NT2/D1 (cell line): ENCODE data around the gene ABHD10.

Source experiments
- DNase-seq: peaks from one replicate; pipeline ENCODE4 v3.0.0-alpha.2; 2011; ENCODE audit warnings: low read depth, low spot score
- H3K27me3 ChIP-seq: 2 replicates; pipeline ENCODE4 v1.6.0; 2011; ENCODE audit warnings: mild to moderate bottlenecking; ENCODE audit not compliant: insufficient read length, insufficient read depth
- H3K36me3 ChIP-seq: 2 replicates; pipeline ENCODE4 v1.6.1; 2011; ENCODE audit warnings: mild to moderate bottlenecking, low read length, mixed read lengths; ENCODE audit not compliant: insufficient read depth, insufficient read length
- H3K4me1 ChIP-seq: 2 replicates; pipeline ENCODE4 v1.5.1; 2011; ENCODE audit not compliant: insufficient read depth, insufficient read length
- H3K4me3 ChIP-seq: 2 replicates; pipeline ENCODE4 v1.5.1; 2011; ENCODE audit warnings: low read depth; ENCODE audit not compliant: insufficient read length
- H3K9ac ChIP-seq: 2 replicates; pipeline ENCODE4 v1.6.0; 2011; ENCODE audit warnings: low read depth; ENCODE audit not compliant: insufficient read length
- H3K9me3 ChIP-seq: 2 replicates; pipeline ENCODE4 v1.5.1; 2011; ENCODE audit warnings: mild to moderate bottlenecking, low read length; ENCODE audit not compliant: insufficient read depth
- SUZ12 ChIP-seq: IDR thresholded peaks from 2 replicates; pipeline ENCODE4 v1.6.1; 2011; ENCODE audit not compliant: insufficient read length, insufficient read depth; ENCODE audit errors: extremely low read depth
- YY1 ChIP-seq: IDR thresholded peaks from 2 replicates; pipeline ENCODE4 v1.6.1; 2011; ENCODE audit not compliant: insufficient read length, insufficient read depth
- ZNF274 ChIP-seq: IDR thresholded peaks from 2 replicates; pipeline ENCODE4 v1.6.1; 2011; ENCODE audit warnings: mild to moderate bottlenecking, low read depth, low read length

The ABHD10 gene

DNA sequence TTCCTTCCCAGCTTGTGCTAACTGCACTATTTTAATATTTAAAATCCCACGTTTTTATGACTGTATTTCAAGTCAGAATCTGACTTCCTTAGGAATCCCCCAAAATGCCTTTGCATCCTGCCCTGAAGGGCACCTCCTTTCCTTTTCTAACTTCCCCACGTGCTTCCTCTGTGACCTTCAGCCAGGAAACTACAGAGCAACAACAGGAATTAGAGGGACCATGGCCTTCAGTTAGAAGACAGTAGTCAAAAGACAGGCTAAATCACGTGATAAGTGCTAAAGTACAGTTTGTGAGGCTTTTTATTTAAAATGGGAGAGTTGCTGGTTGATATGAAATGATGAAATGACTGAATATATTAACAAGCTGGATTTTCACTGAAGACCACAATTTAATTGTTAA lies 11.8 kb upstream of the ABHD10 start:
- Histone ChIP-seq H3K9me3 (no peaks in the 10 kb centered on the region), H3K4me1 (no peaks in the 10 kb centered on the region), H3K36me3 (peaks cover 38% of the 10 kb centered on the region), H3K27me3 (no peaks in the 10 kb centered on the region), H3K4me3 (no peak overlapping the region), H3K9ac (no peak overlapping the region)
- no peak for DNase-seq
- TF ChIP-seq ZNF274 = no peak
- TF ChIP-seq YY1 = no peak
- no peak for TF ChIP-seq SUZ12

DNA sequence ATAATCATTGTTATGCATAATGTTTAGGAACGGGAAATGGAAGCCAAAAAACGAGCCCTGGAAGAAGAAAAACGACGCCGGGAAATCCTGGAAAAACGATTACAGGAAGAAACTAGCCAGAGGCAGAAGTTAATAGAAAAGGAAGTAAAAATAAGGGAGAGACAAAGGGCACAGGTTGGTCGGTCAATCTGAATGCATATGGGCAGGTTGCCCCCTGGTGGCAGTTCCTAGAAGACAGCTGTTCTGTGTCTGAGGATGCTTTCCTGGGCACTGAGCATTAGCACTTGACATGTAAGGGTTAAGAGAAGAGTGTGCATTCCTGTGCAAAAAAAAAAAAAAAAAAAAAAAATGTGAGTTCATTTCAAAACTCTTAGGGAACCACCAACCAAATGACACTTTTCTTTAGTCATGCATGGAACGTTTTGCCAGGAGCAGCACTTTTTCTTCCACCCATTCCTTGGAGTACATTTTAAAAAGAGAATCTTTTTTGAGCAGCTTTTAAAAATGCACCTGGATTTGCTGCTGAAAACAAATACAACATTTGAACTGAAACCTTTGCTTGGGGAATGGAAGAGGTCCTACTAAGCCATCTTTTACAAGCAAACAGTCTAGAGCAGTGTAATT lies 11.1 kb upstream of the ABHD10 start:
- DNase-seq = peak; percentile 68
- Histone ChIP-seq H3K4me1 (no peaks in the 10 kb centered on the region), H3K9ac (no peak overlapping the region), H3K36me3 (peaks cover 33% of the 10 kb centered on the region), H3K4me3 (no peak overlapping the region), H3K9me3 (no peaks in the 10 kb centered on the region), H3K27me3 (no peaks in the 10 kb centered on the region)
- TF ChIP-seq YY1 = no peak
- no peak for TF ChIP-seq SUZ12
- TF ChIP-seq ZNF274 = no peak

DNA sequence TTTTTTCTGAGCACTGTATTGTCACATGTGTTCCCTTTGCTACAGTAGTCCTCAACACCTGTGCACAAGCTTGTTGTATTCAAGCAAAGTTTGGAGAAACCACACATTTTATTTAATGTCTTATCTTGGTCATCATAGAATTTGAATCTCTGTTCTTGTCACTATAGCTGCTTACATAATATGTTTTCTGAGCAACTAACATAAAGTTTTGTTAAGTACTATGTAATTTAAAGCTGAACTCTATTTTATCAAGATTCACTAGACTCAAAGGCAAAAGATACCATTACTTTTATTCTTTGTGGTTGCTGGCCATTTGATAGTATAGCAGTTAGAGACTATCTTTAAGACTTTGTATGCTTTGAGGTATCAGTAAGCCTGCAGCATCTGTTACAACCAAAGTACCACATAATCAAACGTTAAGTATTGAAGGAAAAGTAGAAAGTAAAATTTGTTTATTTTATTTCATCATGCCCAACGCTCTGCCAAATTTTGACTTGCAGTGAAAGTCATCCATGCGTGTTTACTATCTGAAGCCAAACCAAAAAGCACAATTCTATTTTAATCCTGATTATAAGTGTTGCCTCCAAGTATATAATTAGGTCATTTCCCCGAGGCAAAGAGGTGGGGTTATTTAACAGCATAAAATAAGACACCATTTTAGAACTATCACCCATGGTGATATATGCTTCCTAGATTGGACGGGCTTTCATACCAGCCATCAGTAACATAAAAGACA lies 10.3 kb upstream of the ABHD10 start:
- no peak overlapping the region for H3K9ac ChIP-seq
- H3K27me3 ChIP-seq = no peaks in the 10 kb centered on the region
- peaks cover 33% of the 10 kb centered on the region for H3K36me3 ChIP-seq
- H3K4me1 ChIP-seq = no peaks in the 10 kb centered on the region
- TF ChIP-seq ZNF274 (no peak), SUZ12 (no peak), YY1 (no peak)
- no peaks in the 10 kb centered on the region for H3K9me3 ChIP-seq
- H3K4me3 ChIP-seq = no peak overlapping the region
- DNase-seq = no peak

DNA sequence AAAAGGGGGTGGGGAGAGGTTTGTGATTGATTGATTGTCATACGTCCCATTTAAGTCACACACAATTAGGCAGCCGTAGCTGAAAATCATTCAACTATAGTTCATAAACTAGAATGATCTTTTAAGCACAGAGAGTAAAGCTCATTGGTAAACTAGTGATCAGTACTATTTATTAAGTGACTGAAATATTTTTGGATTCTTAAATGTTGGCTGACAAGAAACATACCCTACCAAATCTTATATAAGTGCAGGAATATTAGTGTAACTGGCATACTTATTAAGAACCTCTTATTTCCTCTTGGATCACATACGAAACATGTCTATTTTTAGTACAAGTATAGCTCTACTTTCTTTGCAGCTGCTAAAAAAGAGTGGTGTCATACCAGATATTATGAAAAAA lies 8.4 kb upstream of the ABHD10 start:
- Histone ChIP-seq H3K9ac (no peak overlapping the region), H3K9me3 (no peaks in the 10 kb centered on the region), H3K4me1 (no peaks in the 10 kb centered on the region), H3K36me3 (peaks cover 41% of the 10 kb centered on the region), H3K4me3 (no peak overlapping the region), H3K27me3 (no peaks in the 10 kb centered on the region)
- DNase-seq = no peak
- no peak for TF ChIP-seq ZNF274
- no peak for TF ChIP-seq SUZ12
- TF ChIP-seq YY1 = no peak

DNA sequence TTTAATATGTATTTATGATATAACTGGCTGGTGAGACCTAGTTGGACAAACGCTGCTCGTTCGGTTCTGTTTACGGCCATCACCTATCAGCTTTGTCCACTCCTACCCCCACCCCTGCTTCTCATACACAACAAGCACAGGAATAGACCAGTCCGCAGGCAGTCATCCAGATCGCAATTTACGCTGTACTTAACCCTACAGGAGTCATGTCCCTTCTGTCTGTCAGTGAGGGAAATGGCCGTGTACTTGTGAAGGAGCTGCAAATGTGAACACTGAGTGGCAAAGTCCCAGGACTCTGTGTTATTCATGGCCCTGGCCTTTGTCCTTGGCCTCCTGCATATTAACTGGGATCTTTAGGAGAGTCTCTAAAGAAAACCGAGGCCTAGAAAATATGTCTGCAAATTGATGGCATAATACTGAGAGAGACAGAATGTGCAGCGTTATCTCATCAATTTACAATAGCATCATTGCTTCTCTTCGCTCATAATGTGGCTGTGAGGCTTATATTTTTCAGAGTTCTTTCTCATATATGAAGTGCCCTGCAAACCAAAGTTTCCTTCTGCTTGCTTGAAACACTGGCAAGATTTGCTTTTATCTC lies 7.2 kb upstream of the ABHD10 start:
- TF ChIP-seq SUZ12 = no peak
- TF ChIP-seq YY1 = no peak
- TF ChIP-seq ZNF274 = no peak
- Histone ChIP-seq H3K4me1 (no peaks in the 10 kb centered on the region), H3K9me3 (no peaks in the 10 kb centered on the region), H3K27me3 (no peaks in the 10 kb centered on the region), H3K4me3 (no peak overlapping the region), H3K36me3 (peaks cover 36% of the 10 kb centered on the region), H3K9ac (no peak overlapping the region)
- DNase-seq = no peak

DNA sequence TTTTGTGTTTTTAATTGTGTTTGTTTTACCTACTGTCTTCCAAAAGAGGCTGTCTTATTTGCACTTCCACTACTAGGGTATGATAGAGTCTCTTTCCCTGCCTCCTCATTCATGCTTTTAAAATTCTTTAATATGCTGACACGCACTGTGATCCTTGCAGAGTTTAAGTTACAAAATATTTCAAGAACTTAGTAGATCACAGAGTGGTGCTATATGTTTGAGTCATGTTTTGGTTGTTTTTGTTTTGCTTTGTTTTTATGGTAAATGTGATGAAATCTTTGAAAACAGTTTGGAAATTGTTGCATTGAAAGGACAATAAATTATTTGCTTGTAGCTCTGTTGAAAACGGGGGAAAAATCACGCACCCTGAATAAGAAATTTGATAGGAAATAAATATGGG lies 5.9 kb upstream of the ABHD10 start:
- TF ChIP-seq ZNF274 = no peak
- TF ChIP-seq YY1 = no peak
- no peak for TF ChIP-seq SUZ12
- H3K36me3 ChIP-seq = peaks cover 35% of the 10 kb centered on the region
- no peaks in the 10 kb centered on the region for H3K9me3 ChIP-seq
- H3K4me3 ChIP-seq = no peak overlapping the region
- no peak overlapping the region for H3K9ac ChIP-seq
- DNase-seq = no peak
- H3K27me3 ChIP-seq = no peaks in the 10 kb centered on the region
- H3K4me1 ChIP-seq = no peaks in the 10 kb centered on the region

DNA sequence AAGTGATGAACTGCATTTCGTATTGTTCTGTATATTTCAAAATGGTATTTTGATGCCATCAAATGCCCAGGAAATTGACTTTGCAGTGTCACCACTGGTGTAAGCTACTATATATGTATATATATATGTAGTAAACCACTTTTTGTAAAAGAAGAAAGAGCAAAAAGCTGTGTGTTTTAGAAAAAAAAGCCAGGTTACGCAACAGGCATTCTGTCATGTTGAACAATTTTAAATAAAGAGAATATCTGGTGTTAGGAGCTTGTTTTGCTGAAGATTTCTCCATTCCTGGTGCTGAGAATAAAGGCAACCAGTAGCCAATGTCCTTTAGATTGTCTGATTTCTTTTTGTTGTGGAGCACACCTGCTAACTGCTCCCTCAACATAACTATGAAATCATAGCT lies 3.7 kb upstream of the ABHD10 start:
- no peaks in the 10 kb centered on the region for H3K27me3 ChIP-seq
- DNase-seq = no peak
- H3K9ac ChIP-seq = no peak overlapping the region
- no peaks in the 10 kb centered on the region for H3K9me3 ChIP-seq
- no peaks in the 10 kb centered on the region for H3K4me1 ChIP-seq
- H3K36me3 ChIP-seq = peaks cover 24% of the 10 kb centered on the region
- TF ChIP-seq ZNF274 (no peak), SUZ12 (no peak), YY1 (no peak)
- H3K4me3 ChIP-seq = no peak overlapping the region
